NCI-H1105 (cell line): ENCODE results near the gene KRT36.

Source experiments
- DNase-seq: peaks from one replicate; lab custom pipeline; 2025; lab: John Stamatoyannopoulos, UW

The KRT36 gene

DNA sequence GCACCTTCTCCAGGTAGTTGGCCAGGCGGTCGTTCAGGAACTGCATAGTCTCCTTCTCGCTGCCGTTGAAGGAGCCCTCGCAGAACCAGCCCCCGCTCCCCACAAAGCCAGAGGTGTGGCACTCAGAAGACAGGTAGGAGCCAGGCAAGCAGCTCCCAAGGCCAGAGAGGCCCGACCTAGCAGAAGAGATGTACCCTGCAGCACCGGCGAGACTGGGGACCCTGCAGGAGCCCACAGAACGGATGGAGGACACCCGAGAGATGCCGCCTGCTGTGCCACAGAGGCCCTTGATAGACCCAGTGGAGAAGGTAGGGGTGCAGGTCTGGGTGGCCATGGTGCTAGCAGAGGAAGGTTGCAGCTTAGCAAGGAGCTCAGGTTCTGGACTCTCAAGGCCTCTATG lies at the start of gene KRT36:
Gene KRT36, minus strand, starts transcription at position 380 of the 400 bp plus-strand sequence. Its CDS starts 46 bp downstream, at position 334.
- no peak for DNase-seq

DNA sequence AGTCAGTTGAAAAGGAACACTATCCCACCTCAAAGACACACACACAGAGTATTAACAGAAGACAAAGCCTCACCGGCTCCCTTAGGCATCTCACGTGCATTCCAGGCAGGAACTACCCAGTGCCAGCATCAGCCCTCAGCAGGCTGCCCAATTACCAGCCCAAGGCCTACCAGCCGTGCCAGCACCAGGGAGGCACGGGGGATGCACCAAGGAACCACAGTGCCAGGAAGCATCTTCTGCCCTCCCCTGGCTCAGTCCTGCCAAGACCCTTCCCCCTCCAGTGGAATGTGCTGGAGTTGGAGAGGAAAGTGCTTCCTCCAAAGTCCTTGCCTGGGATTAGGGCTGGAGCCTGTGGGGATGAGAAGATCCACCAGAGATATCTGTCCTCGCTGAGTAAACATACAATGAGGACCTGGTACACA lies 49.4 kb upstream of the KRT36 start:
- DNase-seq, result no peak

DNA sequence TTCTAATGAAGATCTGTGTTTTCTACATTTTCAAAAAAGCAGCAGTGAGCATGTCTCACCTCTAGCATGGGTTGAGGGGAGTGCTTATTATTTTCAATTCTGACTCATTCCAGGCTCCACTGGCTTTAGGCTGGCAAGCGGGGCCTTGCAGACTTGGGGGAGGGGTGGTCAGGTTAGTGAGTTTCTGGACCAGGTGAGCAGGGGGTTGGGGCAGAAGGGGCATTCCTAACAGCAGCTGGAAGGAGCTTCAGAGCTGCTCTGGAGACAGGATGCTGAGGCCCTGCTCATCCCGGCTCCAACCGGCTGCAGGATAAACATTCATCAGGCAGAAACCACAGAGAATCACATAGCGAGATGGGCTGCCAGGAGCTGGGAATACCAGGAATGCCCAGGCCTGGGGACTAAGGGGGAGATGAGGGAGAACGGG lies 48.9 kb upstream of the KRT36 start:
- no peak for DNase-seq

DNA sequence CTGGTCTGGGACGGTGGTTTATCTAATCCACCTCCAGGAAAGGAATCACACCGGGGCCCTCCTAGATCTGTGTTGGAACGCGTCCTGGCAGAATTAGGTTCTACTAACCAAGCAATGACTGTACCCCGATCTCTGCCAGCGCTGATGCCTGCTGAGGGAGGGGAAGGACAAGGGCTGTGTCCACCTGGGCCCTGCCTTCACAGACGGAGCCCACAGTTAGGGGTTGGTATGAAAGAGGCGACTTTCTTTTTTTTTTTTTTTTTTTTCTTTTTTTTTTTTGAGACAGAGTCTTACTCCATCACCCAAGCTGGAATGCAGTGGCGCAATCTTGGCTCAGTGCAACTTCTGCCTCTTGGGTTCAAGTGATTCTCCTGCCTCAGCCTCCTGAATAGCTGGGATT lies 48.3 kb upstream of the KRT36 start:
- DNase-seq, result no peak

DNA sequence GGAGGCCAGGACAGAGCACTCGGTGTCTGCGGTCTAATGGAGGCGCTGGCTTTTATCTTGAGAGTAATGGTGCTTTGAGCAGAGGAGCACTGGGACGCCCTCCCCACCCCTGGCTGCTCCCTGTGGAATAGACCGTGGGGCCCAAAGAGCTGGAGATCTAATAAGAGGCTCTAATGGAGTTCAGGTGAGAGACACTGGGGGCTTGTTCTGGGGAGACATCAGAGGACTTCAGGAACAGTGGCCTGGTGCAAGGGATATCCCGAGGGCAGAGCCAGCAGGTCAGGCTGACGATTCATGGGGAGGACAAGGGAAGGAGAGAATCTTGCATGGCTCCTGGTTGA lies 47.9 kb upstream of the KRT36 start:
- DNase-seq, result no peak

DNA sequence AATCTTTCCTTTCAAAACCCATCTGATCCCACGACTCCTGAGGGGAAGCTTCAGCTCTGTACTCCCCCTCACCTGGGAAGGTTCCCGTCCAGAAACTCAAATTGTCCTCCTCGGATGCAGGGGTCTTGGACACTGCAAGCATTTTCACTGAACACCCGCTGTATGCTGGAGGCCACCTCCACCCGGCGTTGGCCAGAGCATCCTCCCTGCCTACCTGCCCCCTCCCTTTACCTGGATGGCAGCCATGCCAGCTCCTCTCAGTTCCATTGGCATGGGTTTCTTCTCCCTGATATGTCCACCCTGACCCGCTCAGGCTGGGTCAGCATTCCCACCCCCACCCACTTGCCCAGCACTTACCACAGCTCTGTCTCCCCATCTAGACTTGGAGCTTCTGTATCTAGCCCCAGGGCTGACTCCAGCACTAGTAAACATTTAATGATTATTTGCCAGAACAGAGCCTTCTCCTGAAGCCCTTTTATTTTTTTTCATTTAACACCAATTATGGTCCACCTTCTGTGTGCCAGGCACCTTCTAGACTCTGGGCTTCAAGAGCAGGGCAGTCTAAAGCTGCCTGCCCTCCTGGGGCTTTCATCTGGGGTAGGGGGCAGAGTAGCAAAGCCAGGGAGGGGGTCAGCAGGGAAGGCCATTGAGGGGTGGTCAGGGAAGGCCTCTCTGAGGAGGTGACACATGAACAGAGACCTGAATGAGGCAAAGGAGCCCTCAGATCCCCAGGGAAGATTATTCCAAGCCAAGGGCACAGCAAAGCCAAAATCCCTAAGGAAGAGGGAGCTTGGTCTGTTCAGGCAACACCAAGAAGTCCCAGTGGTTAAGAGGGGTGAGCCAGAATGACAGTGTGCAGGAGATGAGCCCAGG lies 47.3 kb upstream of the KRT36 start:
- DNase-seq, result no peak

DNA sequence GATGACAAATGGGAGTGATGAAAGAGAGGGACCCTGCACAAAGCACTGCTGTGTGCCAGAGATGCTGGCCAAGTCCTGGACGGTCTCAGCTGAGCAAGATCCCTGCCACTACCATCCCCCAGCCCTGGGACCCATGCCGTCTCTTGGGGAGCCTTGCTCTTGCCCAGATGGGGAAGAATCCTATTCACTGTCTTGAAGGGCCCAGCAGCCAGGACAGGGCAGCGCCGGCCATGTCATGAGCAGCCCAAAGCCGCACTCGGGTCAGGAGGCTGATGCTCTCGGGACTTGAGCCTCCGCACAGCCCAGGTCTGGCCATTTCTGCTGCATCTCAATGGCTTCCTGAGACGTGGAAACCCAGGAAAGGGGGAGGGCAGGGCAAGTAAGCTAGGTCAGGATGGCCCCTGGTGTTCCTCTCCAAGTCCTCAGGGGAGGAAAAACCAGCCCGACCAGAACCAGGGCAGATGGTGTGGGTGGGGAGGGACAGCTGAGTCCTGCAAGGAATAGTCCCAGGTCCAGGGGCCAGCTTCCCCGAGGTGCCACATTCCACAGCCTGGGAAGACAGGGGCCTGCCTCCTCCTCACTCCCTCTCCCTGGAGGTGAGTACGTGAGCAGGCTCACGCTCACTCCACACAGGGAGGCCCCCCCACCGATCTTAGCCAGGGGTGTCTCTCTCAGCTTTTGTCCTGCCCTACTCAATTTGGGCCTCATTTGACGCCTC lies 46.2 kb upstream of the KRT36 start:
- DNase-seq, result no peak

DNA sequence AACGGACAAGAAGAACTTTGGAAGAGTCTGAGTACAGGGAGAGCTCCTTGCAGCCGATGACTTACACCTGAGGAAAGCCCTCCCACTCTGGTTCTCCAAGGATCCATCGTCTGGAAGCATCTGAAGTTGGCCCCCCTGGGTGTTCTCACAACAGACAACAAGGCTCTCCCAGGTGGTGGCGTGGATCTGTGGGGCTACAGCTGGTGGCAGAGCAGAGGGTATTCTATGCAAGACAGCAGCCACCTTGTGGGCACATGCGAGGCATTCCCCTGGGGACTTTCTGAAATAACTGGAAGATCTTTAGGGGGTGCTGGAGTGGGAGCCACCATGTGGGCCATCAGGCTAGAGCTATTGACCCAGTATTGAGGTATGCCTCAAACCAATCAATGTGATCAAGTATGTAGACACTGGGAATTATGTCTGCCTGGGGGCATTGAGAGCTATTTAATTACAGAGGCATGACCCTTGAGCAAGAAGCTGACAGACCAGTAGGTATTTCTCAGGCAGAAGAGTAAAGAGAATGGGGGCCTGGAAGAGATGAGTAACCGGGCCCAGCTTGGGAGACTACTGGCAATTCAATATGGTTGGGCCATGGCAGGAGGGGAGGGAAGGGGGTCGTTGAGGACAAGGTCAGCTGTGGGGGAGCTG lies 45.3 kb upstream of the KRT36 start:
- no peak for DNase-seq

DNA sequence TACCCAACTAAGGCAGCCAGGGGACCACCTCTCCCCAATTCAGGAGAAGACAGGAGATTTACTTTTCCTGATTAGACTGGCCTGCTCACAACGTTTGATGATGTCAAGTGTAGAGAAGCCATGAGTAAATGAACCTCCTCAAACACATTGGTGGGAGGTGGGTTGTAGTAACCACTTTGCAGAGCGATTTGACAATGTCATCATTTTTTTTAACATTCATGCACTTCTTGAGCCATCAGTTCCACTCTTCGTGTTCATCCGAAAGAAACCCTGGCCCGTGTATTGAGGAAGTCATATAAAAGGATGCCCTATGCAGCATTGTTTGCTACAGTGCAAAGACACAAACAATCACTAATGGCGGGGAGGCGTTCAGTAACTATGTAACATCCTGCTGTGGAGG lies 43.9 kb upstream of the KRT36 start:
- DNase-seq, result no peak

DNA sequence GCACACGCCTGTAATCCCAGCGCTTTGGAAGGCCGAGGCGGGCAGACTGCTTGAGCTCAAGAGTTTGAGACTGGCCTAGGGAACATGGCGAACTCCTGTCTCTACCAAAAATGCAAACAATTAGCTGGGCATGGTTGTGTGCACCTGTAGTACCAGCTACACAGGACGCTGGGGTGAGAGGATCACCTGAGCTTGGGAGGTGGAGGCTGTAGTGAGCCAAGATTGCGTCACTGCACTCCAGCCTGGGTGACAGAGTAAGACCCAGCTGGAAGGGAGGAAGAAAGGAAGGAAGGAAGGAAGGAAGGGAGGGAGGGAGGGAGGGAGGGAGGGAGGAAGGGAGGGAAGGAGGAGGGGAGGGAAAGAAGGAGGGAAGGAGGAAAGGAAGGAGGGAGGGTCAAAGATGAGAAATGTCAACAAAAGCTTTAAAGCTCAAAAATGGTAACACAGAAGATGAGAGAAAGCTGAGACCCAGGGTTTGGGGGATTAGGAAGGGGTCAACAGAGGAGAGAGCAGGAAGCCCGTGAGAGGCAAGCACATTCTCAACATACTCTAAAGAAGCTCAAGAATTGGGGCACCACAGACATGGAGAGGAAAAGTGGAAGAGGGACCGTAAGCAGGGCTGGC lies 43.3 kb upstream of the KRT36 start:
- DNase-seq, result no peak

DNA sequence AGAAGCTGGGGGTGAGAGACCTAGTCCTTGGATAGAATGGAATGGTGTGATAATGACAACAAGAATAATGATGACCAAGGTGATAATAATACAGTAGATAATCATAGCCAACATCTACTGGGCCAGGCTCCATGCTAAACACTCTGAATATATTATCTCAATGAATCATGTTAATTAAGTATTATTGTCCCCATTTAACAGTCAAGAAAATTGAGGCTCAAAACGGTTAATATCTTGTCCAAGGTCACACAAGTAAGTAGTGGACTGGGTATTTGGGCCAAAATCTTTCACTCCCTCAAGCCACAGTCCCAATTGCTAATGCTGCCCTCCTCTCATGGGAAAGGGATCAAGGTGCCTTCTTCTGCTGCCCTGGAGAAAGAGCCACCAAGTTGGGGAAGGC lies 42.3 kb upstream of the KRT36 start:
- no peak for DNase-seq

DNA sequence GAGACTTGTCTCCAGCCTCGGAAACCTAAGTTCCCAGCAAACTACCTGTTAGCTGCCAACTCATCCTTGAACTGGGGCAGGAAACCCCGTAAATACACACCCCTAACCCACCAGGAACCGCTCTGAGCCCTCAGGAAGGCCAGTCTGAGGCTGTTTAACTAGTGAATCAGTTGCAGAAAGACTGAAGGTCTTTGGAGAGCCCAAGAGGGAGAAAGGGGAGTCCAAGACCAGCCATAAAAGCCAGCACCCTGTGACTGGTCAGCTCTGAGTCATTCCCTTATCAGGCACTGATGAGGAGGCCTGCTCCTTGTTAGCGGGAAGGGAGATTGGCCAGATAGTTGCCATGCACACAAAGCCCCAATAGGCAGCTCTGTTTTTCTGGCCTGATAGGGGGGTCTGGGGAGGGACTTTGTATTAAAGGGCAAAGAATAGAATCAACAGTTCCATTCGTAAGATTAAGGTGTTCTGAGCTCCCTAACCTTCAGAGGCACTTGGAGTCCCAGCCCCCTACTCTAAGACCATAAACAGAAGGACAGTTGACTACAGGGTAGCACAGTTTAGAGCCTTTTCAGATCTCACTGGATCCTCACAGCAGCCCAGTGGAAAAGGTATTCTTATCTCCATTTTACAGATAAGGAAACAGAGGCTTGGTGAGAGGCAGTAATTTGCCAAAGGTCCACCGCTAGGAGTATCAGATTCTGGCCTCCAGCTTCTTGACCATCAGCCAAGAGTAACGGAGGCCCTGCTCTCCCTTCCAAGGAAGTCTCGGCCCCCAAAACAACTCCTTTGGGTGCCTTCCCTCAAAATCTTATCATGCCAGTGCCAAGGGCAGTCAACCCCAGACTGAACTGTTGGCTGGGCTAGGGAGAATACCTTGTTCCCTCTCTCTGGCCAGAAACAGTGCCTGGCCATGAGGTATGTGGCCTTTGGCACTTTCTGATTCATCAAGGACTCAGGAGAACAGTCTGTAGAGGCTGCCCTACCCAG lies 40.6 kb upstream of the KRT36 start:
- no peak for DNase-seq

DNA sequence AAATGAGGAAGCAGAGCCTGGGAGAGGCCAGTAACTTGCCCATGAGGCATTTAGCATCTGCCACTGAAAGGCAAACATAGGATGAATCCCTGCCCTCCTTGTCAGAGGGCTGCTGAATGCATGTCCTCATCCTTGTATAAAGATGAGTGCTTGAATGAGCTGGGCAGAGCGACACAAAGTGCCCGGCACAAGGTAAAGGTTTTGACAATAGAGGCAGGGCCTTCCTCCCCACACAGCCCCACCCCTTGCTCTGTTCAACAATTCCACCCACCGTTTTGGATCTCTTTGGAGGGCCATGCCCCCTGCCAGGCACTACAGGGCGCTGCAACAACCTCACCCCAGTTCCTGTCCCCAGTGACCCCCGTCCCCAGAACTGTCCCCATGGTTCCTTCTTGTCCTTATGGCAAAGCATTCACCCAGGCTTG lies 39.8 kb upstream of the KRT36 start:
- no peak for DNase-seq

DNA sequence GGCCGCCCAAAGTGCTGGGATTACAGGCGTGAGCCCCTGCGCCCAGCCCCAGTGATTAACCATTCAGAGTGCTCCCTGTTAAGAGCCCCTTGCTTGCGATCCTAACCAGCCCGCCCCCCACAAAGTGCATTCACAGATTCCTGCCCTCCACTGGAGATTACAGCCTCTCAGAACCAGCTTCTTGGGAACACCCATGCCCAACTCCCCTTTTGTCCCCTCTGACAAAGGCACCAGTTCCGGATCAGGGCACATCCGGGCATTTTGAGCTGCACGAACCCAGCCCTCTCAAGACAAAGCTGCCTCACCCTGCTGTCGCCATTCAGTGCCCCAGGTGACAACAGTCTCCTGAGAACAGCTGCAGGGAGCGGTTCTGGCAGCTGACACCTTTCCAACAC lies 39.2 kb upstream of the KRT36 start:
- no peak for DNase-seq

DNA sequence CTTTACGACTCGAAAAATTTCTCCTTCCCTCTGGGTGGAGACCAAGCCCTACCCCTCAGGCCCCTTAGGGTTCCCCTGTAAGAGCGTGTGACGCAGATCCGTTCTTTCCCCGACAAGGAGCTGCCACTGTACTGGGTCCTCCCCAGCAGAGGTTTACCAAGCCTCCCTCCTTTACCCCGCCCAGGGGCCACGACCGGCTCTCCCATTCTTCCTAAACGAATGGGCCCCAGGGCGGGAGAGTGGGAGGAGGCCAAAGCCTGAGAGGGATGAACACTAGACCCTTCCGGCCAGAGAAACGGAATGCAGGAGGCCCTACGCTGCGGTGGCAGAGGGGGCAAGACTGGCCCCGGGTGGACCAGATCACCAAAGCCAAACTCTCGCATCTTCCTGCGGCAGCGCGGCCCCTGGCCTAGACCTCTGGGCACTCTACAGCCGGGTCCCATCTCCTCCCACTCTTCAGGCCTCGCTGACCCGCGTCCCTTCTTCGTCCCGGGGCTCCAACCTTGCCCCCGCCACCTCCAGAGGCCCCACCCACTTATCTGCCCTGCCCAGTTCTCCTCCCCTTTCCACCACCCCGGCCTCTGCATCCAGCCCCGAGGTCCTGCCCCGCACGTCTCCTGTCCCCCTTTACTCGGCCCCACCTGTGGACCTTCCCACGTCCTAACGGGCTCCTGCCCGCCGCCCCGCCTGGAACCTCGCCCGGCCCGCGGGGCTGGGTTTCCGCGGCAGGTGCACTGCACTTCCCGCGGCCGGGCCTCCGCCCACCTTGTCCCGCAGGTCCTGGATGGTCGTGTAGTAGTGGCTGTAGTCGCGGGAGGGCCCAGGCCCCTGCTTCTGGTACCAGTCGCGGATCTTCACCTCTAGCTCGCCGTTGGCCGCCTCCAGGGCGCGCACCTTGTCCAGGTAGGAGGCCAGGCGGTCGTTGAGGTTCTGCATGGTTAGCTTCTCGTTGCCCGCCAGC lies 37.6 kb upstream of the KRT36 start:
- DNase-seq, result no peak

DNA sequence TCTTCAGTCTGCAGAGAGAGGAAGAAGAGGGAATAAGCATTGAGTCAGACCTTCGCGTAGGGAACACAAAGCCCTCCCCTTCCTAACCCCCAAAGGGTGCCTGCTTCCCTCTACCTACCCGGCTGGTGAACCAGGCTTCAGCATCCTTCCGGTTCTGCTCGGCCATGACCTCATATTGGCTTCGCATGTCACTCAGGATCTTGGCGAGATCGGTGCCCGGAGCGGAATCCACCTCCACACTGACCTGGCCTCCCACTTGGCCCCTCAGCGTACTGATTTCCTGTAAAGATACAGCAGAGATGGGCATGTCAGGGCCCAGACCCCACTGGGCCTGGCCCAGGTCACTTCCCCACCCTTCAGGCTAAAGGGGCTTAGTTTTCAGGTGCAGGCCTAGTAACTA lies 34.6 kb upstream of the KRT36 start:
- DNase-seq, result no peak

DNA sequence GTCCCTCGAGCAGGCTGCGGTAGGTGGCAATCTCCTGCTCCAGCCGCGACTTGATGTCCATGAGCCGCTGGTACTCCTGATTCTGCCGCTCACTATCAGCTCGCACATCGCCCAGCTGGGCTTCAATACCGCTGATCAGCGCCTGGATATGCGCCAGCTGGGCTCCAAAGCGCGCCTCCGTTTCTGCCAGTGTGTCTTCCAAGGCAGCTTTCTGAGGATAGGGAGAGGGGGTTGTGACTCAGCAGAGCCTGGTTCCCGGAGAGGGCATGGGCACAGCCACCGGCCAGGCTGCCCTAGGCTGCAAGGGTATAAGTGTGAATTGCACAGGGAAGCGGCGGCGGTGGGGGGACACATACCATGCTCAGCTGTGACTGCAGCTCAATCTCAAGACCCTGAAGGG lies 34.1 kb upstream of the KRT36 start:
- peak; percentile 78 for DNase-seq

DNA sequence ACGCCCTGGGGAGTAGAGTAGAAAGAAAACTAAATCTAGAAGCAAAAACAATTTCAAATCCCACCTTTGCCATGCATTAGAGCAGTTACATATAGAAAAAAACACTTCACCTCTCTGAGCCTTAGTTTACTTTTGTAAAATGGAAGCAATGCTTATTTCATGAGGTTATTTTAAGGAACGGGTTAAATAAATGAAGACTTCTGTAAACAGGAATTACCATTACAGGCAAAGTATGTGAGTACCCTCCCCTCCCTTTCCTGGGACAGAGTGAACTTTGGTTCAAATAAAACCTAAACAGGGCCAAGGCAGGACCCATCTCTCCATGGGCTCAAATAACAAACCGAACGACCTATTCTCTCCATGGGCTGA lies 33.5 kb upstream of the KRT36 start:
- no peak for DNase-seq

DNA sequence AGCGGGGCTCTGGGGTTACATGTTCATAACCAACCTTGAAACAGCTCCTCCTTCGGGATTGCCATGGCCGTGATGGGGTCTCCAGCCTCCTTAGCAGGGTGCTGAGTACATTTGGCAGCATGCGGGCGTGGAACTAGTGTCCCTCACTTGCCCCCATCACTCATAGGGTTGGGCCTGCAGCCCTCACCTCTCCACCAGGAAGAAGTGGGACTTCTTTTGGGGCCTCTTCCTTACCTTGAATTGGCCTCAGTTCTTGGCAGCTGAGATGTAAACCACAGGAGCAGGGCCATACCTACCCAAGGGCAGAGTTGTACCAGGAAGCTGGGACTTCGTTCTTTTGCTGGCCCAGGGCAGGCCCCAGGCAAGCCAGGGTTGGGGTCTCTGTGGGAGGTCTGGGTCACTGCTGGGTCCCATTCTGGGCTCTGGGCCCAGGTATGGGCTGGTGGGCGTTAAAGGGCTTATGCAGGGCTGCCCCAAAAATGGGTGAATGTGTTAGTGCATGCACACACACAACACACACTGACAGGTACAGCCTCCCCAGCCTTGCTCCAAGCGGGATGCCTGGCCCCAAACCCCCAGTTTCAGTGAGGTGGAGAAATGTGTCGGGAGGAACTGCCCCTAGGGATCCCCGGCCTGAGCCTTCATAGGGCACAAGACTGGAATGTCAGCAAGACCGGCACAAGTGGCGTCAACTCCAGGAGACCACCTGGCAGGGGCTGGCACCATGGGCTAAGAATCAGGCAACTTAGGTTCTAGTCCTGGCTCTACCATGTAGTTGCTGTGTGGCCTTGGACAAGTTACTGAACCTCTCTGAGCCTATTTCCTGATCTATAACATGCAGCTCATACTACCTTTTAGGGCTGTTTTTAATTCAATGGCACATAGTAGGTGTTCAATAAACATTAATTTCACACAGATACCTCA lies 32.9 kb upstream of the KRT36 start:
- no peak for DNase-seq
